Activated CD8-positive, alpha-beta T cell treated with anti-CD3 and anti-CD28 coated beads for 36 hours (primary cell): Measurements from ENCODE around the gene SPRED1. TPM values are rescaled to one million over a fixed set of nuclear protein-coding genes. Genes with fewer than 3 reads are reported as not detected.

Experiments
- ATAC-seq: fragments of 200-7000 bp; cut with Tn5 transposase; one replicate; pipeline ENCODE4 v1.10.0; 2021; ENCODE audit warnings: mild to moderate bottlenecking, moderate library complexity
- CTCF ChIA-PET: fragments of 350-600 bp; sonication (Branson Sonifier 250); formaldehyde crosslinking; loops from one replicate; lab custom pipeline; 2021; ENCODE audit warnings: antibody characterized with exemption; lab: Charles Lee
- POLR2A ChIA-PET: fragments of 350-600 bp; sonication (Branson Sonifier 250); formaldehyde crosslinking; loops from one replicate; lab custom pipeline; 2021; ENCODE audit warnings: antibody characterized with exemption; lab: Charles Lee
- DNase-seq: peaks from one replicate; pipeline ENCODE4 v3.0.0-alpha.2; 2020
- H3K27ac Mint-ChIP-seq: one replicate; pipeline ENCODE4 v1.8.0; 2021; ENCODE audit warnings: mild to moderate bottlenecking, mixed read lengths
- H3K27me3 Mint-ChIP-seq: one replicate; pipeline ENCODE4 v1.8.0; 2021; ENCODE audit warnings: mixed read lengths
- H3K36me3 Mint-ChIP-seq: one replicate; pipeline ENCODE4 v1.8.0; 2021; ENCODE audit warnings: low read depth, mixed read lengths
- H3K4me1 Mint-ChIP-seq: one replicate; pipeline ENCODE4 v1.8.0; 2021; ENCODE audit warnings: low read depth, mixed read lengths
- H3K4me3 Mint-ChIP-seq: one replicate; pipeline ENCODE4 v1.8.0; 2021; ENCODE audit warnings: mild to moderate bottlenecking, moderate library complexity, mixed read lengths
- H3K9me3 Mint-ChIP-seq: one replicate; pipeline ENCODE4 v1.8.0; 2021; ENCODE audit warnings: mixed read lengths
- CTCF ChIP-seq: fragments of 200-600 bp; IDR thresholded peaks from one replicate; pipeline ENCODE4 v1.8.0; 2022; ENCODE audit warnings: antibody characterized with exemption, mild to moderate bottlenecking
- intact Hi-C: fragments of 100-400 bp; cut with micrococcal nuclease; formaldehyde crosslinking; loops from one replicate; pipeline ENCODE4 v1.10.0; 2022
- total RNA-seq, 2 experiments: library from RNA; stranded (reverse); gene quantifications; one replicate each; pipeline ENCODE4 v1.2.3, GENCODE V29; 2021

Gene SPRED1
- total RNA-seq, 2 experiments from 2014 or later: 0.77 to 0.96 TPM

GRCh38 chr15:38224486-38224885 is 28.1 kb upstream of the SPRED1 start:
- ChIA-PET POLR2A (no interaction called here), CTCF (no interaction called here)
- DNase-seq (no peak), ATAC-seq (no peak)
- no peaks in the 10 kb centered on the region for H3K36me3 Mint-ChIP-seq
- no peaks in the 10 kb centered on the region for H3K9me3 Mint-ChIP-seq
- no peaks in the 10 kb centered on the region for H3K4me1 Mint-ChIP-seq
- intact Hi-C loops: no loop called here
- no peak for TF ChIP-seq CTCF
- peaks cover 10% of the 10 kb centered on the region for H3K27me3 Mint-ChIP-seq
- no peak overlapping the region for H3K27ac Mint-ChIP-seq
- H3K4me3 Mint-ChIP-seq: no peak overlapping the region

- H3K27me3 Mint-ChIP-seq: peaks cover 9% of the 10 kb centered on the region
- H3K9me3 Mint-ChIP-seq: no peaks in the 10 kb centered on the region
- no peak overlapping the region for H3K4me3 Mint-ChIP-seq
- intact Hi-C loops: no loop called here
- DNase-seq (no peak), ATAC-seq (no peak)
- CTCF ChIA-PET: no interaction called here
- no peak overlapping the region for H3K27ac Mint-ChIP-seq
- H3K36me3 Mint-ChIP-seq: no peaks in the 10 kb centered on the region
- no peak for TF ChIP-seq CTCF
- H3K4me1 Mint-ChIP-seq: no peaks in the 10 kb centered on the region
- POLR2A ChIA-PET: no interaction called here
Observed at GRCh38 chr15:38225381-38225780, 27.3 kb upstream of the SPRED1 start.

GRCh38 chr15:38226608-38227266 is 25.9 kb upstream of the SPRED1 start:
- intact Hi-C loops: no loop called here
- ATAC-seq (no peak), DNase-seq (no peak)
- Mint-ChIP-seq H3K4me1 (no peaks in the 10 kb centered on the region), H3K27ac (no peak overlapping the region), H3K27me3 (peaks cover 7% of the 10 kb centered on the region), H3K9me3 (no peaks in the 10 kb centered on the region), H3K4me3 (no peak overlapping the region), H3K36me3 (no peaks in the 10 kb centered on the region)
- ChIA-PET POLR2A (no interaction called here), CTCF (no interaction called here)
- TF ChIP-seq CTCF: no peak

GRCh38 chr15:38227941-38228340 is 24.7 kb upstream of the SPRED1 start:
- CTCF ChIA-PET: interaction anchor here (0.5 kb wide), 1 partner anchor 172 kb away, joined by 3 read pairs; no protein-coding TSS in a partner anchor
- Mint-ChIP-seq H3K36me3 (no peaks in the 10 kb centered on the region), H3K27ac (no peak overlapping the region), H3K27me3 (peaks cover 6% of the 10 kb centered on the region), H3K4me3 (no peak overlapping the region), H3K4me1 (no peaks in the 10 kb centered on the region), H3K9me3 (no peaks in the 10 kb centered on the region)
- POLR2A ChIA-PET: no interaction called here
- no peak for TF ChIP-seq CTCF
- intact Hi-C loops: no loop called here
- ATAC-seq: no peak
- DNase-seq: no peak

- POLR2A ChIA-PET: interaction anchor here (0.9 kb wide), 1 partner anchor 83 kb away, joined by 3 read pairs; no protein-coding TSS in a partner anchor
- no peaks in the 10 kb centered on the region for H3K4me1 Mint-ChIP-seq
- H3K36me3 Mint-ChIP-seq: no peaks in the 10 kb centered on the region
- no peak for TF ChIP-seq CTCF
- no peaks in the 10 kb centered on the region for H3K9me3 Mint-ChIP-seq
- intact Hi-C loops: no loop called here
- DNase-seq (no peak), ATAC-seq (no peak)
- no peak overlapping the region for H3K27ac Mint-ChIP-seq
- peaks cover 3% of the 10 kb centered on the region for H3K27me3 Mint-ChIP-seq
- no peak overlapping the region for H3K4me3 Mint-ChIP-seq
- CTCF ChIA-PET: interaction anchor here (1.2 kb wide), 1 partner anchor 12 kb away, joined by 3 read pairs; no protein-coding TSS in a partner anchor
Observed at GRCh38 chr15:38228618-38229017, 24.0 kb upstream of the SPRED1 start.
